ENCODE measurements around the gene TRPM5. TPM values are rescaled to one million over a fixed set of nuclear protein-coding genes. Genes with fewer than 3 reads are reported as not detected.

The TRPM5 gene
- total and polyA plus RNA-seq, 2 of the 4 experiments (the other 2 are of a cell fraction), result not detected

- DNase-seq, result no peak
- H2AFZ ChIP-seq (replicated peaks; ENCODE audit: low read length, poor library complexity), result peak overlapping the region; percentile 11
- H4K8ac ChIP-seq (ENCODE audit: low read depth in 2 of 2, low read length in 2 of 2), result no peak overlapping the region
- no peaks in the 10 kb centered on the region for H3K79me1 ChIP-seq (ENCODE audit: low read depth in 1 of 2, low read length in 2 of 2)
- H3K9me3 ChIP-seq (ENCODE audit: control insufficient read depth, insufficient read depth, low read length), result no peaks in the 10 kb centered on the region; the same call in 1 of the 2 replicates
- H2AK5ac ChIP-seq (ENCODE audit: low read depth, low read length), result no peak overlapping the region
- TF ChIP-seq CTCF (conservative IDR thresholded peaks at IDR 0.05; ENCODE audit: low read depth, low read length) (no peak), USF2 (IDR thresholded peaks at IDR 0.05; ENCODE audit: low read depth, low read length) (no peak), FOS (IDR thresholded peaks at IDR 0.05; ENCODE audit: low read depth, low read length) (no peak), CEBPB (IDR thresholded peaks at IDR 0.05; ENCODE audit: low read depth, low read length) (no peak), POLR2A (IDR thresholded peaks at IDR 0.05; ENCODE audit: low read depth, low read length) (no peak), MXI1 (IDR thresholded peaks at IDR 0.05; ENCODE audit: borderline replicate concordance, low read depth, low read length) (no peak), SMC3 (IDR thresholded peaks at IDR 0.05; ENCODE audit: low read depth, low read length) (no peak), RCOR1 (IDR thresholded peaks at IDR 0.05; ENCODE audit: insufficient replicate concordance, low read length) (no peak), RAD21 (IDR thresholded peaks at IDR 0.05; ENCODE audit: low read length) (no peak), RFX5 (IDR thresholded peaks at IDR 0.05; ENCODE audit: low read depth, low read length) (no peak), MAFK (IDR thresholded peaks at IDR 0.05; ENCODE audit: low read depth, low read length) (no peak), NFE2L2 (IDR thresholded peaks at IDR 0.05; ENCODE audit: low read depth, low read length) (no peak), MAZ (IDR thresholded peaks at IDR 0.05; ENCODE audit: borderline replicate concordance, low read depth, low read length) (no peak), CHD1 (IDR thresholded peaks at IDR 0.05; ENCODE audit: low read depth, low read length) (no peak), BHLHE40 (IDR thresholded peaks at IDR 0.05; ENCODE audit: low read depth, low read length) (no peak), ELK1 (IDR thresholded peaks at IDR 0.05; ENCODE audit: borderline replicate concordance, low read depth, low read length) (no peak)
- H3K27ac ChIP-seq (ENCODE audit: insufficient read depth, low read length), result no peak overlapping the region
- no peak overlapping the region for H2BK120ac ChIP-seq (ENCODE audit: low read depth, low read length)
- no peak overlapping the region for H3K56ac ChIP-seq (ENCODE audit: extremely low read depth, insufficient read depth, low read length)
- H4K20me1 ChIP-seq (ENCODE audit: insufficient read depth, low read length), result no peaks in the 10 kb centered on the region
- H3K4ac ChIP-seq (ENCODE audit: low read depth, low read length), result no peak overlapping the region
- intact Hi-C loops (cut with micrococcal nuclease) (no loop called here), in situ Hi-C loops (cut with MboI; ENCODE audit: low sequenced_read_pairs) (no loop called here), dilution Hi-C loops (cut with HindIII; ENCODE audit: low sequenced_read_pairs, unreplicated experiment) (no loop called here)
- H3K9me1 ChIP-seq (ENCODE audit: insufficient read depth, low read length), result no peaks in the 10 kb centered on the region
- H2AK9ac ChIP-seq (replicated peaks; ENCODE audit: low read depth, low read length, poor library complexity), result no peak overlapping the region
- H3K36me3 ChIP-seq (ENCODE audit: control insufficient read depth, insufficient read depth, low read length), result no peaks in the 10 kb centered on the region
- no TSS peak for BruUV-seq (replicated peaks)
- no peak overlapping the region for H3K18ac ChIP-seq (ENCODE audit: low read depth, low read length)
- H2BK20ac ChIP-seq (ENCODE audit: low read depth, low read length), result no peak overlapping the region
- H4K5ac ChIP-seq (ENCODE audit: low read depth, low read length), result no peak overlapping the region
- ChIA-PET POLR2A (ENCODE audit: unreplicated experiment) (no interaction called here), CTCF (no interaction called here)
- H3K23ac ChIP-seq (ENCODE audit: low read depth, low read length), result no peak overlapping the region
- no peak overlapping the region for H2BK5ac ChIP-seq (ENCODE audit: low read depth, low read length, poor library complexity, severe bottlenecking)
- no peak overlapping the region for H3K9ac ChIP-seq (ENCODE audit: low read depth, low read length)
- ATAC-seq (ENCODE audit: low read depth), result no peak
- no peak overlapping the region for H3K14ac ChIP-seq (replicated peaks; ENCODE audit: low read depth, low read length)
- peaks cover 67% of the 10 kb centered on the region for H3K27me3 ChIP-seq (ENCODE audit: control insufficient read depth, insufficient read depth, low read length)
- WGBS, 2 experiments (ENCODE audit: extremely low coverage in 2 of 2, insufficient read length in 1 of 2), result 93% methylated on average over 3 of the region's 12 CpGs; no CpG with 5 or more reads in 1 of the 2 experiments
- no peak overlapping the region for H3K4me3 ChIP-seq (ENCODE audit: insufficient read depth, low read depth, low read length)
- H3K4me1 ChIP-seq (ENCODE audit: control insufficient read depth, insufficient read depth, low read length), result no peaks in the 10 kb centered on the region
- H4K91ac ChIP-seq (ENCODE audit: insufficient read depth, low read depth, low read length), result no peak overlapping the region
- H2BK15ac ChIP-seq (ENCODE audit: low read depth, low read length), result no peak overlapping the region
- H3K4me2 ChIP-seq (ENCODE audit: low read depth, low read length), result no peak overlapping the region
These were observed 3.1 kb upstream of the TRPM5 start for GRCh38 chr11:2447253-2447950.
